Renal cortical epithelial cell (primary cell): ENCODE results near the gene TPST1. TPM values are rescaled to one million over a fixed set of nuclear protein-coding genes. Genes with fewer than 3 reads are reported as not detected.
"Not testable (repeated sequence)": the region's sequence is repeated elsewhere in the genome, so short reads cannot be mapped to it uniquely, and the experiment has no call there.

ENCODE experiments used
- DNase-seq: peaks from one replicate; pipeline ENCODE4 v3.0.0-alpha.2; 2011; ENCODE audit warnings: low read depth
- total RNA-seq: library from RNA; depleted of rRNA; stranded (reverse); fragments of >200 nt; gene quantifications from 2 replicates; pipeline ENCODE4 v1.2.3, GENCODE V29; 2014

The TPST1 gene
- total RNA-seq, 1 donor from 2014 or later, result 82.1 TPM

GRCh38 chr7:66283003-66283920, 78.1 kb downstream of the TPST1 start:
- peak; percentile 92 for DNase-seq

- DNase-seq, result peak; percentile 34
Observed at GRCh38 chr7:66296001-66296521, 90.9 kb downstream of the TPST1 start.

GRCh38 chr7:66296557-66296956, 91.4 kb downstream of the TPST1 start:
- no peak for DNase-seq

GRCh38 chr7:66297579-66297978, 92.4 kb downstream of the TPST1 start:
- DNase-seq, result no peak

- no peak for DNase-seq
Observed at GRCh38 chr7:66301249-66301648, 96.1 kb downstream of the TPST1 start.

GRCh38 chr7:66301737-66302136, 96.6 kb downstream of the TPST1 start:
- peak; percentile 35 for DNase-seq

DNA sequence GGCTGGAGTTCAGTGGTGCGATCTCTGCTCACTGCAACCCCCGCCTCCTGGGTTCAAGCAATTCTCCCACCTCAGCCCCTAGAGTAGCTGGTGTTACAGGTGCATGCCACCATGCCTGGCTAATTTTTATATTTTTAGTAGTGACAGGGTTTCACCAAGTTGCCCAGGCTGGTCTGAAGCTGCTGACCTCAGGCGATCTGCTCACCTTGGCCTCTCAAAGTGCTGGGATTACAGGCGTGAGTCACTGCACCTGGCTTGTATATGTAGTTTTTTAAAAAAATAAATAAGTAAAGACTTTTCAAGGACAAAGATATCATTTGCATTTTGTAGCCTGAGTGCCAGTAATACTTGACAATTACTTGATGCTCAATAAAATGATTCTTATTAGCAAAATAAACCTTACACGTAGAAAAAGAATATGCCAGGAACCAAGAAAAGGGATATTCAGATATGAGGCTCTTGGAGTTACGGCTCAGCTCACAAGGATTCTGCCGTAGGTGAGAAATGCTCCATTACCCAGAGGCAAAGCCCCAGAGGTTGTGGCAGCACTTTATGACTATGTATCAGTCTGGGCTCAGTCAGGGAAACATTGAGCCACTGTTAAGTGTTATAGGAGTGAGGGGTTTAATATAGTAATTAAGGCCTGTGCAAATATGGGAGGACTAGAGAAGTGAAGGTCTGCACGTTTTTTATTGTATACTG, 98.5 kb downstream of the TPST1 start:
- peak; percentile 59 for DNase-seq

DNA sequence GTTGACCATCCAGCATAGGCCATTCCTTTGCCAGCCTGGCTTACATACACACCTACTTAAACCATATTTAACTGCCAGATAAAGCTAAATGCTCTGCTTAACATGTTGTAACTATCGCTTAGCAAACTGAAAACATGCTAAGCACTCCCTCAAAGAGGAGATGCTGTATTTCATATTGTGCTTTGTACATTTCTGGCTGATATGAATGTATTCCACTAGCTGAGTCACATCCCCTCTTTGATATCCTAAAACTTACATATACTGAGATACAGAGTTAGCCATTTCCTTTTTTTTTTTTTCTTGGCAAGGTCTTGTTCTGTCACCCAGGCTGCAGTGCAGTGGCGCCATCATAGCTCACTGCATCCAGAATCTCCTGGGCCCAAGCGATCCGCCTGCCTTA, 99.4 kb downstream of the TPST1 start:
- no peak for DNase-seq

DNA sequence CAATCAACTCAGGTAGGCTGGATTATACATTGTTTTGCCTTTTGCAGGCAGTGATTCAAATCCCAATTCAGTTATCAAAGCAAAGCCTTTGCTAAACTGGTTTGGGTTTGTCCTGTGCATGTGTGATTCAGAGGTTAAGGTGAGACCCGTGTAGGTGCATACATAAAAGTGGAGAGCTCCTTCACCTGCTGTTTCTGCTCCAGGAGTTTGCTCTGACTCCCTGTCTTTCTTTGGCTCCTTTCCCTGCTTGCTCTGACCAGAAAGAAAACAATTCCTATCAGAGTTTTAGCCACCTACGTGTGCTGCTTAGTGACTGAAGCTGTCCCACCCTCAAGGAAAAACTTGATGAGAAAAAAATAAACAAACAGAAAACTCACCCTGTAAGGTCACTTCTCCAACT, 101.1 kb downstream of the TPST1 start:
- DNase-seq, result peak; percentile 93

DNA sequence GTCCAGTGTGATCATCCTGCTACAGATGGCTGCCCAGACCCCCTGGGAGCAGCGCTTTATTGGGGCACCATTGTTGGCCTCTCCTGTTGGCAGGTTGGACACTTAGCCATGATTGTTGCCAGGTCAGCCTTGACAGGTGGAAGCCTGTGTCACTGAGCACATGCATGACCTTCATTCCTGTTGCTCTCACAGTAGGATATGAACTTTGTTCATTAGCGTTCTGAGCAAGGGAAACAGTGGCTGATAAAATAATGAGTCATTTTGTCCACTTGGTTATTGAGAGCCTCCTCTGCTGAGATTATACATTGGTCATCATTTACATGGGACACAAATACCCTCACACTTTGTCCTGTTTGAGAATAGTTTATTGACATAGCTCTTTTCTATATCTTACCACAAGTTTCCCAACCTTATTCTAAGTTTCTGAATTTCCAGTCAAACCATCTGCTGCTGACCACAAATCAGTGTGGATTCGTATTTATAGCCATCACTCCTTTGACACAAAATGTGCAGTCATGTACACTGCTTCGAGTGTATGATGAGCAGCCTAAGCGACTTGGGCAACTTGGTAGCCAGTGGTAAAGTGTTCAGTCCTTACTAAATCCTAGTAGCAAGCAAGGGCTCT, 102.6 kb downstream of the TPST1 start:
- DNase-seq, result peak; percentile 53

DNA sequence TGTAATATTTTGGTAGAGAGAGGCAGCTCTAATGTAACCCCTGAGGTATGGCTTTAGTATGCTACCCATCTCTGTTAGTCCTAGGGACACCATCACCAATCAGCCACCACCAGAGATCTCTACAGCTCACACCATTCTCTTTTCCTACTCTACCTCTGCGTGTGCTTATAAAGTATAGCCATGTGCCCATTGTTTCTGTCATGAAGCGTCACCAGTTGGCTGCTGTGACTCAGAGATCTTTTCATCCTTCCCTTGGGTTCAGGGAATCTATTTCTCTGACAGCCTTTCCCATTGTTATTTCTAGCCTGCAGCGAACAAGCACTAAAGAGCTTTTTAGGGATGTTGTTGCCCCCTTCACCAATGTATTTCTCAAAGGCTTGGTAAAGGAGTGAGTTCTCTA, 103.3 kb downstream of the TPST1 start:
- no peak for DNase-seq

DNA sequence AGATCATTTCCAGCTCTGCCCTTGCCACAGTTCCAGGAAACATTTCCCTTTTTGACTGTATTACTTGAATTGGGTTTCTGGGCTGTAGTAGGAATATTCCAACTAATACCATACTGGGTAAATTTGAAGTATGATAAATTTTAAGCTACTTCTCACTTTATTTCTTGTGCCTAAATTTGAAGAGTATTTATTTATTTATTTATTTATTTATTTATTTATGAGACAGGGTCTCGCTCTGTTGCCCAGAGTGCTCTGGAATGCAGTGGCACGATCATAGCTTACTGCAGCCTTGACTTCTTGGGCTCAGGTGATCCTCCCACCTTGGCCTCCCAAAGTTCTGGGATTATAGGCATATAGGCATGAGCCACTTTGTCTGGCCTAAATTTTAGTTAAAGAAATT, 105.5 kb downstream of the TPST1 start:
- no peak for DNase-seq

- DNase-seq, result no peak
Observed at GRCh38 chr7:66313886-66314568, 108.9 kb downstream of the TPST1 start.

- peak; percentile 51 for DNase-seq
Observed at GRCh38 chr7:66315192-66315591, 110.1 kb downstream of the TPST1 start.

- DNase-seq, result no peak
Observed at GRCh38 chr7:66319407-66319979, 114.4 kb downstream of the TPST1 start.

DNA sequence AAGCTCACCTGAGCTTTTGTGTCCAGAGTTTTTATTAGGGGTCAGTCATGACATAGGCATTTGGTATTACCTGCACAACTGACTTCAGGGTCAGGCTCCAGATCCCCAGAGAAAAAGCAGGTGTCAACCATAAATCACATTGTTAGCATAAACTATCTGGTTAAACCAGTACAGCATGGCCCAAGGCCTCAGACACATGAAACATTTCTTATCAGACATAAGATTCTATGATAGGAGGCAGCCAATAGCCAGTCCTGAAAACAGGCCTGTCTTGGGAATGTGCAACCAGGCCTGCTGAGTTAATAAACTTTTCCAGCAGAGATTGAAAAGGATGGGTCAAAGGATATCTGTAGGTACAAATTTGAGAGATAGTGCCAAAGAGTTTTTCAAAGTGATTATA, 116.1 kb downstream of the TPST1 start:
- DNase-seq, result peak; percentile 33

DNA sequence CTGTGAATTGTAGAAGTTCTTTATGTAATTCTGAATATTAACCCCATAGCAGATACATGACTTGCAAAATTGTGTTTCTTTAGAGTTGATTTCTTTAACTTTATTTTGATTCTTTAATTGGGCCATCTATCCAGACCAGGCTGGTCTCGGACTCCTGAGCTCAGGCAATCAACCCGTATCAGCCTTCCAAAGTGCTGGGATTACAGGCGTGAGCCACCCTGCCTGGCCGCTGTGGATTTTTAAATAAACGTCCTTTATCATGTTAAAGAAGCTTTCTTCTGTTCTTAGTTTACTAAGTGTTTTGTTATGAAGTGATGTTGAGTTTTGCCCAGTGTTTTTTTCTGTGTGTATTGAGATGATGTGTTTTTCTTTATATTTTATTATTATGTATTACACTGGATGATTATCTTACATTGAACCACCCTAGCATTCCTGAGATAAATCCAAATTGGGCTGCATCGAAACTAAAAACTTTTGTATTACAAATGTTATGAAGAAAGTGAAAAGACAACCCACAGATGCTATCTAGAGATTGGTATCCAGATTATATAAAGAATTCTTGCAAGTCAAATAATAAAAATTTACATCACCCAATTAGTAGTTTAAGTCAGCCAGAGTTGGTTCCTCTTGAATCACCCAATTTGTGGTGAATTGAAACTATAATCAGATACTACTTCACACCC, 118.1 kb downstream of the TPST1 start:
- no peak for DNase-seq

- not testable (repeated sequence) for DNase-seq
Observed at GRCh38 chr7:66324985-66325384, 119.9 kb downstream of the TPST1 start.

GRCh38 chr7:66326501-66327215, 121.5 kb downstream of the TPST1 start:
- no peak for DNase-seq

DNA sequence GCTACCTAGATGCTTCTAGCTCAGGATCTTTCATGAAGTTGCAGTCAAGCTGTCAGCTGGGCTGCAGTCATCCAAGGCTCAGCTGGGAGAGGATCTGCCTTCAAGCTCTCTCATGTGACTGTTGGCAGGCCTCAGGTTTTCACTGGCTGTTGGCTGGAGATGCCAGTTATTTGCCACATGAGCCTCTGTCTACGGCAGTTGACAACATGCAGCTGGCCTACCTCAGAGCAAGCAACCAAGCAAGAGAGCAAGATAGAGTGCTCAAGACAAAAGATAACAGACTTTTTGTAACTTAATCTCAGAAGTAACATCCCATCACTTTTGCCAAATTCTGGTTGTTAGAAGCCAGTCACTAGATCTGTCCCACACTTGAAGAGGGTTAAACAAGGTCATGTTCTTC, 125.8 kb downstream of the TPST1 start:
- no peak for DNase-seq
